Right lobe of liver (tissue), 6 donors: ENCODE data around the gene HNRNPD. TPM values are rescaled to one million over a fixed set of nuclear protein-coding genes. Genes with fewer than 3 reads are reported as not detected.

Experiments used
- ATAC-seq, 4 donors: fragments of 200-7000 bp; cut with Tn5 transposase; one replicate each; pipeline ENCODE4 v1.9.1; 2020; ENCODE audit warnings: mild to moderate bottlenecking in 4 of 4, moderate library complexity in 4 of 4
- DNase-seq, 3 donors: peaks; one replicate each; pipeline ENCODE4 v3.0.0-alpha.2; 2020
- H3K27ac ChIP-seq, 3 donors: fragments of 200-600 bp; one replicate each; pipeline ENCODE4 v1.8.0; 2022
- H3K27me3 ChIP-seq, 2 donors: fragments of 200-600 bp; one replicate each; pipeline ENCODE4 v1.8.0; 2022
- H3K36me3 ChIP-seq, 4 donors: fragments of 200-600 bp; sonication (generic) in 1 of 4; one replicate each; pipeline versions ENCODE4 v1.5.1 to v1.8.0; 2017 to 2022; ENCODE audit warnings: control low read depth in 1 of 4
- H3K4me1 ChIP-seq, 4 donors: fragments of 200-600 bp; sonication (generic) in 1 of 4; one replicate each; pipeline versions ENCODE4 v1.5.1 to v1.8.0; 2017 to 2022; ENCODE audit warnings: control low read depth in 1 of 4
- H3K4me3 ChIP-seq, 3 donors: fragments of 200-600 bp; one replicate each; pipeline ENCODE4 v1.8.0; 2022
- H3K9me3 ChIP-seq, 4 donors: fragments of 200-600 bp; sonication (generic) in 1 of 4; one replicate each; pipeline versions ENCODE4 v1.5.1 to v1.8.0; 2017 to 2022; ENCODE audit warnings: control low read depth in 1 of 4
- CTCF ChIP-seq, 4 donors: fragments of 200-600 bp in 3 of 4; fragments of 450-650 bp in 1 of 4; IDR thresholded peaks; one replicate each; pipeline versions ENCODE4 v1.5.1 to v1.8.0; 2016 to 2022; ENCODE audit warnings: antibody characterized with exemption in 4 of 4, mild to moderate bottlenecking in 2 of 4
- POLR2A ChIP-seq: fragments of 450-650 bp; IDR thresholded peaks from one replicate; pipeline ENCODE4 v1.6.1; 2017; ENCODE audit warnings: antibody characterized with exemption, mild to moderate bottlenecking
- WGBS: methylation state at CpG from one replicate; pipeline ENCODE4 v1.1.6; 2018; ENCODE audit warnings: low coverage, low lambda C conversion rate; ENCODE audit not compliant: insufficient coverage; ENCODE audit errors: missing lambda C conversion rate; 5-methylcytosine and 5-hydroxymethylcytosine counted together
- intact Hi-C, 2 donors: fragments of 100-400 bp; cut with DNase I; formaldehyde crosslinking; loops; one replicate each; pipeline versions ENCODE4 v1.11.2 to v1.14.1; 2022
- total RNA-seq, 6 experiments: library from RNA; depleted of rRNA in 2 of 6; stranded (reverse); fragments of >200 nt in 2 of 6; fragmentation: NEBNext Ultra II Directional in 3 of 6; extraction: Animal tissue kit (Norgen Biotek cat#: 25700) in 3 of 6; gene quantifications; one replicate each; pipeline versions ENCODE4 v1.1.0 to v1.2.4, GENCODE V29; 2016 to 2023
- donor health status: DM: no; HTN: yes; CAD: no.
- donor health status: DM: no; HTN: no; CAD: no.
- donor health status: DM: no; HTN: no; CAD: no.
- donor health status: DM: no; HTN: yes; CAD: no.
- donor health status: DM: no; HTN: yes; CAD: no.

Gene HNRNPD
- total RNA-seq, 6 experiments from 2014 or later, result 34.5 to 67.1 (median 42.6) TPM

GRCh38 chr4:82376109-82376508 is 2.3 kb upstream of the HNRNPD start:
- no peak for DNase-seq
- intact Hi-C loops, result loop anchor here in 1 of 2 donors (10.0 kb wide), 1 partner anchor 49 kb away; no protein-coding TSS in a partner anchor
- WGBS, result 95% methylated on average over 4 of the region's 4 CpGs

GRCh38 chr4:82373486-82373815 is 340 bp downstream of the HNRNPD start:
- peak overlapping the region; percentile 85 to 94 (median 89) for H3K4me3 ChIP-seq
- intact Hi-C loops, result loop anchor here (5.0 to 10.0 kb wide), 2 partner anchors 51 to 54 kb away; no protein-coding TSS in a partner anchor
- H3K27me3 ChIP-seq, result no peaks in the 10 kb centered on the region
- H3K27ac ChIP-seq, result peak overlapping the region; percentile 93 to 100 (median 97)
- DNase-seq (no peak), ATAC-seq (peak; percentile 9 to 28 (median 16))
- H3K9me3 ChIP-seq, result no peaks in the 10 kb centered on the region
- no CpG with 5 or more reads among the region's 50 CpGs for WGBS
- TF ChIP-seq CTCF (IDR thresholded peaks at IDR 0.05), result no peak
- TF ChIP-seq POLR2A, result no peak
- peaks cover 0 to 9% (median 4%) of the 10 kb centered on the region in 4 donors for H3K36me3 ChIP-seq
- H3K4me1 ChIP-seq, result peaks cover 0 to 33% (median 16%) of the 10 kb centered on the region in 4 donors

More at GRCh38 chr4:82376109-82376508, 2.3 kb upstream of the HNRNPD start:
- H3K4me1 ChIP-seq, result peaks cover 0 to 18% (median 5%) of the 10 kb centered on the region in 4 donors
- H3K27me3 ChIP-seq, result no peaks in the 10 kb centered on the region
- H3K9me3 ChIP-seq, result no peaks in the 10 kb centered on the region
- no peak overlapping the region for H3K27ac ChIP-seq
- no peak for ATAC-seq
- no peak overlapping the region for H3K4me3 ChIP-seq
- no peaks in the 10 kb centered on the region for H3K36me3 ChIP-seq
- TF ChIP-seq POLR2A, result no peak
- no peak for TF ChIP-seq CTCF (IDR thresholded peaks at IDR 0.05)

- DNase-seq, result peak; percentile 83 to 86 (median 85)
- under 1% methylated on average over 33 of the region's 37 CpGs for WGBS
Observed at GRCh38 chr4:82372517-82373485, 990 bp downstream of the HNRNPD start.

GRCh38 chr4:82371497-82371896 is 2.3 kb downstream of the HNRNPD start:
- intact Hi-C loops, result loop anchor here (5.0 to 10.0 kb wide), 2 partner anchors 53 to 56 kb away; no protein-coding TSS in a partner anchor
- TF ChIP-seq POLR2A (no peak), CTCF (IDR thresholded peaks at IDR 0.05) (no peak)
- peaks cover 0 to 42% (median 17%) of the 10 kb centered on the region in 4 donors for H3K4me1 ChIP-seq
- DNase-seq, result no peak
- H3K9me3 ChIP-seq, result no peaks in the 10 kb centered on the region
- no peak for ATAC-seq
- peaks cover 0 to 14% (median 6%) of the 10 kb centered on the region in 4 donors for H3K36me3 ChIP-seq
- H3K27me3 ChIP-seq, result no peaks in the 10 kb centered on the region
- H3K4me3 ChIP-seq, result peak overlapping the region; percentile 85 to 94 (median 89)
- 4% methylated on average over 8 of the region's 8 CpGs for WGBS
- no peak overlapping the region for H3K27ac ChIP-seq

More at GRCh38 chr4:82372517-82373485, 990 bp downstream of the HNRNPD start:
- peak overlapping the region; percentile 85 to 94 (median 89) for H3K4me3 ChIP-seq
- H3K27me3 ChIP-seq, result no peaks in the 10 kb centered on the region
- peak; percentile 47 to 57 (median 50) for ATAC-seq
- H3K36me3 ChIP-seq, result peaks cover 0 to 14% (median 5%) of the 10 kb centered on the region in 4 donors
- H3K4me1 ChIP-seq, result peaks cover 0 to 37% (median 17%) of the 10 kb centered on the region in 4 donors
- TF ChIP-seq CTCF (IDR thresholded peaks at IDR 0.05) (no peak), POLR2A (no peak)
- peak overlapping the region; percentile 93 to 100 (median 97) for H3K27ac ChIP-seq
- H3K9me3 ChIP-seq, result no peaks in the 10 kb centered on the region
- intact Hi-C loops, result loop anchor here (5.0 to 10.0 kb wide), 2 partner anchors 52 to 54 kb away; no protein-coding TSS in a partner anchor
